Measurements from ENCODE around the gene CTNNA3. TPM values are rescaled to one million over a fixed set of nuclear protein-coding genes. Genes with fewer than 3 reads are reported as not detected.

Gene CTNNA3
- total and polyA plus RNA-seq, 10 donors, result 0.03 to 2.4 (median 0.76) TPM; not detected in 1

DNA sequence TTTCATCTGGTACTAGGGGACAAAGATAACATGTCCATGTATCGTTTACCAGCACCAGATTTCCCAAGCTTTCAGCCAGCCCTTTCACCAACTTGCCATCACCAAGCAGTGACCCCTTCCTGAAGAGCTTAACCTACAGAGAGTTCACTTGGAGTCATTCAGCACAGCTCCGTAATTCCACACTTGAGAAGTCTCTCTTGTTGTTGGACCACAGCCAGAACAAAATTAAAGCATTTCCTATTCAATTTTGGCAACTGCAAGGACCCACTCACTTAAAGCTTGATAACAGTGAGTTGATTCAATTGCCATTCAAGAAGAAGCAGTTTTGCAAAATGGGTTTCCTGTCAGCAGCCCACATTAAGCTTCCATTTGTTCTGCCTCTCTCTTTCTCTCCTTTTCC, 858.7 kb downstream of the CTNNA3 start:
- intact Hi-C loops (cut with DNase I; ENCODE audit: low total_unique reads), result no loop called here
- no peaks in the 10 kb centered on the region for H3K9me3 ChIP-seq
- TF ChIP-seq POLR2AphosphoS5 (IDR thresholded peaks at IDR 0.05) (no peak), POLR2A (IDR thresholded peaks at IDR 0.05) (no peak)
- TF ChIP-seq, protein P1, sequence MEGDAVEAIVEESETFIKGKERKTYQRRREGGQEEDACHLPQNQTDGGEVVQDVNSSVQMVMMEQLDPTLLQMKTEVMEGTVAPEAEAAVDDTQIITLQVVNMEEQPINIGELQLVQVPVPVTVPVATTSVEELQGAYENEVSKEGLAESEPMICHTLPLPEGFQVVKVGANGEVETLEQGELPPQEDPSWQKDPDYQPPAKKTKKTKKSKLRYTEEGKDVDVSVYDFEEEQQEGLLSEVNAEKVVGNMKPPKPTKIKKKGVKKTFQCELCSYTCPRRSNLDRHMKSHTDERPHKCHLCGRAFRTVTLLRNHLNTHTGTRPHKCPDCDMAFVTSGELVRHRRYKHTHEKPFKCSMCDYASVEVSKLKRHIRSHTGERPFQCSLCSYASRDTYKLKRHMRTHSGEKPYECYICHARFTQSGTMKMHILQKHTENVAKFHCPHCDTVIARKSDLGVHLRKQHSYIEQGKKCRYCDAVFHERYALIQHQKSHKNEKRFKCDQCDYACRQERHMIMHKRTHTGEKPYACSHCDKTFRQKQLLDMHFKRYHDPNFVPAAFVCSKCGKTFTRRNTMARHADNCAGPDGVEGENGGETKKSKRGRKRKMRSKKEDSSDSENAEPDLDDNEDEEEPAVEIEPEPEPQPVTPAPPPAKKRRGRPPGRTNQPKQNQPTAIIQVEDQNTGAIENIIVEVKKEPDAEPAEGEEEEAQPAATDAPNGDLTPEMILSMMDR (IDR thresholded peaks at IDR 0.05 in 8 of 11, conservative IDR thresholded peaks at IDR 0.05 in 3 of 11), result no peak
- no peaks in the 10 kb centered on the region for H3K27me3 ChIP-seq (replicated peaks in 1 of 7)
- no peaks in the 10 kb centered on the region for H3K4me1 ChIP-seq
- 28 to 49% (median 41%) methylated on average over 2 of the region's 2 CpGs for WGBS, 5 donors
- H3K27ac ChIP-seq, result no peak overlapping the region
- no peaks in the 10 kb centered on the region for H3K36me3 ChIP-seq
- DNase-seq, result no peak
- no peak overlapping the region for H3K4me3 ChIP-seq

GRCh38 chr10:66836771-66837170, 859.2 kb downstream of the CTNNA3 start:
- WGBS, 5 donors, result 84 to 92% (median 84%) methylated on average over 2 of the region's 2 CpGs
- Histone ChIP-seq H3K36me3 (no peaks in the 10 kb centered on the region), H3K27me3 (replicated peaks in 1 of 7) (no peaks in the 10 kb centered on the region), H3K27ac (no peak overlapping the region), H3K4me3 (no peak overlapping the region), H3K9me3 (no peaks in the 10 kb centered on the region), H3K4me1 (no peaks in the 10 kb centered on the region)
- intact Hi-C loops (cut with DNase I; ENCODE audit: low total_unique reads), result no loop called here
- no peak for TF ChIP-seq POLR2A (IDR thresholded peaks at IDR 0.05)
- TF ChIP-seq, protein P1 (IDR thresholded peaks at IDR 0.05 in 8 of 11, conservative IDR thresholded peaks at IDR 0.05 in 3 of 11), result no peak
- TF ChIP-seq POLR2AphosphoS5 (IDR thresholded peaks at IDR 0.05), result no peak
- no peak for DNase-seq

- Histone ChIP-seq H3K4me3 (no peak overlapping the region), H3K27me3 (replicated peaks in 1 of 7) (no peaks in the 10 kb centered on the region), H3K4me1 (no peaks in the 10 kb centered on the region), H3K36me3 (no peaks in the 10 kb centered on the region), H3K9me3 (no peaks in the 10 kb centered on the region), H3K27ac (no peak overlapping the region)
- TF ChIP-seq, protein P1 (IDR thresholded peaks at IDR 0.05 in 8 of 11, conservative IDR thresholded peaks at IDR 0.05 in 3 of 11), result no peak
- TF ChIP-seq POLR2AphosphoS5 (IDR thresholded peaks at IDR 0.05), result no peak
- TF ChIP-seq POLR2A (IDR thresholded peaks at IDR 0.05), result no peak
- no peak for DNase-seq
- WGBS, 5 donors, result 25 to 67% (median 54%) methylated on average over 1 of the region's 1 CpG
- intact Hi-C loops (cut with DNase I; ENCODE audit: low total_unique reads), result no loop called here
Measured at GRCh38 chr10:66836057-66836456, 859.9 kb downstream of the CTNNA3 start.

GRCh38 chr10:66835400-66835799, 860.6 kb downstream of the CTNNA3 start:
- Histone ChIP-seq H3K4me3 (no peak overlapping the region), H3K36me3 (no peaks in the 10 kb centered on the region), H3K27me3 (replicated peaks in 1 of 7) (no peaks in the 10 kb centered on the region), H3K9me3 (no peaks in the 10 kb centered on the region), H3K27ac (no peak overlapping the region), H3K4me1 (no peaks in the 10 kb centered on the region)
- no peak for TF ChIP-seq POLR2AphosphoS5 (IDR thresholded peaks at IDR 0.05)
- TF ChIP-seq POLR2A (IDR thresholded peaks at IDR 0.05), result no peak
- TF ChIP-seq, protein P1 (IDR thresholded peaks at IDR 0.05 in 8 of 11, conservative IDR thresholded peaks at IDR 0.05 in 3 of 11), result no peak
- intact Hi-C loops (cut with DNase I; ENCODE audit: low total_unique reads), result no loop called here
- DNase-seq, result no peak

All from spleen (tissue), 11 donors.